Hair follicular keratinocyte (primary cell): Measurements from ENCODE around the gene TGFBRAP1. TPM values are rescaled to one million over a fixed set of nuclear protein-coding genes. Genes with fewer than 3 reads are reported as not detected.

Source experiments
- total RNA-seq: library from RNA; depleted of rRNA; stranded (reverse); fragments of >200 nt; gene quantifications from 2 replicates; pipeline ENCODE4 v1.2.3, GENCODE V29; 2015

The TGFBRAP1 gene
- 12.9 and 19.7 TPM in 2 replicates for total RNA-seq

GRCh38 chr2:105329561-105330495, at the start of gene TGFBRAP1:
Gene TGFBRAP1 (minus strand): TSS chr2:105329735. CDS start chr2:105308301, 21,434 bp downstream.

GRCh38 chr2:105337122-105338019, 7.8 kb upstream of the TGFBRAP1 start, which contains the start of gene C2orf49:
Gene C2orf49 (plus strand): TSS chr2:105337540. CDS start chr2:105337588, 48 bp downstream.

GRCh38 chr2:105241443-105241842, 88.1 kb downstream of the TGFBRAP1 start, which contains the start of gene GPR45:
Gene GPR45 (plus strand): TSS chr2:105241743. CDS start chr2:105241859, 116 bp downstream.

Other genes with a start within 250 kb of the TGFBRAP1 start
- gene GPR45, start 88.0 kb downstream of the TGFBRAP1 start, total RNA-seq = not detected in 2 replicates
- gene C2orf49, start 7.8 kb upstream of the TGFBRAP1 start, total RNA-seq = 10.4 and 12.8 TPM in 2 replicates
- gene FHL2, start 69.3 kb upstream of the TGFBRAP1 start, total RNA-seq = 82.8 and 92.8 TPM in 2 replicates